HepG2 (cell line): Measurements from ENCODE around the gene SPOP. TPM values are rescaled to one million over a fixed set of nuclear protein-coding genes. Genes with fewer than 3 reads are reported as not detected.

Source experiments
- CCDC6 ChIP-seq: sonication (generic); formaldehyde crosslinking; IDR thresholded peaks from 2 replicates; pipeline ENCODE4 v1.8.1; 2022; ENCODE audit warnings: mild to moderate bottlenecking, missing genetic modification reagents, moderate library complexity
- FOXC1 ChIP-seq: sonication (generic); formaldehyde crosslinking; IDR thresholded peaks from 2 replicates; pipeline ENCODE4 v1.8.0; 2022; ENCODE audit warnings: mild to moderate bottlenecking, missing genetic modification reagents, borderline replicate concordance
- FOXP1 ChIP-seq, 2 experiments: fragments of 450-650 bp in 1 of 2; IDR thresholded peaks; 2 replicates each; pipeline ENCODE4 v1.6.1; 2017 to 2018; ENCODE audit warnings: antibody characterized with exemption in 1 of 2
- GATAD1 ChIP-seq: IDR thresholded peaks from 2 replicates; pipeline ENCODE4 v1.6.1; 2016; ENCODE audit warnings: missing genetic modification reagents, missing compliant biosample characterization
- KDM1A ChIP-seq: IDR thresholded peaks from 2 replicates; pipeline ENCODE4 v1.6.1; 2016; ENCODE audit warnings: missing compliant biosample characterization
- MAZ ChIP-seq, 2 experiments: sonication (generic) in 1 of 2; formaldehyde crosslinking in 1 of 2; IDR thresholded peaks; 2 replicates each; pipeline versions ENCODE4 v1.5.0 to v1.6.1; 2012 to 2020; ENCODE audit warnings: low read depth in 2 of 2, mild to moderate bottlenecking in 2 of 2, borderline replicate concordance in 1 of 2, improper control_type of control experiment in 1 of 2, low read length in 1 of 2, missing genetic modification reagents in 1 of 2, moderate library complexity in 1 of 2
- MBNL3 ChIP-seq: fragments of 250-450 bp; sonication (Bioruptor Pico); conservative IDR thresholded peaks from 2 replicates; pipeline ENCODE4 v1.8.0; 2022; ENCODE audit warnings: mild to moderate bottlenecking, inconsistent platforms
- NFE2L2 ChIP-seq: fragments of 150-350 bp; IDR thresholded peaks from 2 replicates; pipeline ENCODE4 v1.6.1; 2014; ENCODE audit warnings: low read length
- NFYC ChIP-seq: IDR thresholded peaks from 2 replicates; pipeline ENCODE4 v1.6.1; 2016; ENCODE audit warnings: missing genetic modification reagents, missing compliant biosample characterization
- NRL ChIP-seq: sonication (generic); formaldehyde crosslinking; IDR thresholded peaks from 2 replicates; pipeline ENCODE4 v1.5.0; 2020; ENCODE audit warnings: missing genetic modification reagents, mild to moderate bottlenecking, moderate library complexity, borderline replicate concordance
- PPARG ChIP-seq: conservative IDR thresholded peaks from 2 replicates; pipeline ENCODE4 v1.6.1; 2016; ENCODE audit warnings: missing biosample characterization, missing genetic modification reagents
- PRDM4 ChIP-seq: sonication (generic); formaldehyde crosslinking; IDR thresholded peaks from 2 replicates; pipeline ENCODE4 v1.9.0; 2021; ENCODE audit warnings: missing genetic modification reagents, borderline replicate concordance
- RBFOX2 ChIP-seq: fragments of 200-400 bp; formaldehyde crosslinking; IDR thresholded peaks from 2 replicates; pipeline ENCODE4 v1.6.1; 2017; ENCODE audit warnings: low read depth, mild to moderate bottlenecking, low read length
- TAF1 ChIP-seq: sonication (generic); formaldehyde crosslinking; IDR thresholded peaks from 2 replicates; pipeline ENCODE4 v1.4.0; 2020; ENCODE audit warnings: missing genetic modification reagents
- TBL1XR1 ChIP-seq: fragments of 150-350 bp; IDR thresholded peaks from 2 replicates; pipeline ENCODE4 v1.6.1; 2014; ENCODE audit warnings: borderline replicate concordance, low read length; ENCODE audit not compliant: partially characterized antibody
- ZNF121 ChIP-seq: sonication (generic); formaldehyde crosslinking; IDR thresholded peaks from 2 replicates; pipeline ENCODE4 v1.5.0; 2020; ENCODE audit warnings: mild to moderate bottlenecking, missing genetic modification reagents
- ZNF572 ChIP-seq: sonication (generic); formaldehyde crosslinking; IDR thresholded peaks from 2 replicates; pipeline ENCODE4 v1.5.1; 2020; ENCODE audit warnings: mild to moderate bottlenecking, missing genetic modification reagents
- ZNF580 ChIP-seq: IDR thresholded peaks from 2 replicates; pipeline ENCODE4 v1.6.1; 2016; ENCODE audit warnings: low read depth, borderline replicate concordance
- ZNF616 ChIP-seq: sonication (generic); formaldehyde crosslinking; IDR thresholded peaks from 2 replicates; pipeline ENCODE4 v1.5.0; 2020; ENCODE audit warnings: low read depth, mild to moderate bottlenecking, missing genetic modification reagents
- ZNF782 ChIP-seq: sonication (generic); formaldehyde crosslinking; IDR thresholded peaks from 2 replicates; pipeline ENCODE4 v1.4.0; 2020; ENCODE audit warnings: missing genetic modification reagents, mild to moderate bottlenecking, borderline replicate concordance
- ZNF879 ChIP-seq: sonication (generic); formaldehyde crosslinking; IDR thresholded peaks from 2 replicates; pipeline ENCODE4 v1.8.1; 2023; ENCODE audit warnings: missing genetic modification reagents
- ZSCAN21 ChIP-seq: sonication (generic); formaldehyde crosslinking; IDR thresholded peaks from 2 replicates; pipeline ENCODE4 v1.8.0; 2022; ENCODE audit warnings: mild to moderate bottlenecking, missing genetic modification reagents, moderate library complexity, borderline replicate concordance
- polyA plus RNA-seq, 8 experiments: library from polyadenylated mRNA; depleted of rRNA in 3 of 8; stranded (reverse) in 7 of 8; unstranded in 1 of 8; fragments of >200 nt; fragmentation: Illumina TruSeq in 4 of 8; extraction: Trizol in 4 of 8; gene quantifications; 2 replicates each; pipeline versions ENCODE4 v1.2.1 to v1.2.3, GENCODE V29; 2011 to 2016; ENCODE audit warnings: low read depth in 4 of 8, missing spikeins in 1 of 8, mixed read lengths in 1 of 8; ENCODE audit not compliant: insufficient read depth in 1 of 8
- total RNA-seq, 5 experiments: library from RNA; depleted of rRNA; stranded (reverse); fragments of >200 nt; fragmentation: Illumina TruSeq; extraction: Trizol; gene quantifications; 2 replicates each; pipeline ENCODE4 v1.2.3, GENCODE V29; 2016; ENCODE audit warnings: low read depth in 1 of 5
- TF ChIP-seq, protein P1 (sequence below): sonication (generic); formaldehyde crosslinking; IDR thresholded peaks from 2 replicates; pipeline ENCODE4 v1.8.0; 2023; ENCODE audit warnings: mild to moderate bottlenecking, missing genetic modification reagents
- TF ChIP-seq, protein P2 (sequence below): sonication (generic); formaldehyde crosslinking; IDR thresholded peaks from 2 replicates; pipeline ENCODE4 v1.4.0; 2020; ENCODE audit warnings: missing genetic modification reagents; ENCODE audit errors: not compliant biosample characterization

SPOP gene
- total and polyA plus RNA-seq, 2 of the 13 experiments (the other 11 are each of a cell fraction or from before 2014, with no cell fraction given), result 52.8 to 60.8 TPM

DNA sequence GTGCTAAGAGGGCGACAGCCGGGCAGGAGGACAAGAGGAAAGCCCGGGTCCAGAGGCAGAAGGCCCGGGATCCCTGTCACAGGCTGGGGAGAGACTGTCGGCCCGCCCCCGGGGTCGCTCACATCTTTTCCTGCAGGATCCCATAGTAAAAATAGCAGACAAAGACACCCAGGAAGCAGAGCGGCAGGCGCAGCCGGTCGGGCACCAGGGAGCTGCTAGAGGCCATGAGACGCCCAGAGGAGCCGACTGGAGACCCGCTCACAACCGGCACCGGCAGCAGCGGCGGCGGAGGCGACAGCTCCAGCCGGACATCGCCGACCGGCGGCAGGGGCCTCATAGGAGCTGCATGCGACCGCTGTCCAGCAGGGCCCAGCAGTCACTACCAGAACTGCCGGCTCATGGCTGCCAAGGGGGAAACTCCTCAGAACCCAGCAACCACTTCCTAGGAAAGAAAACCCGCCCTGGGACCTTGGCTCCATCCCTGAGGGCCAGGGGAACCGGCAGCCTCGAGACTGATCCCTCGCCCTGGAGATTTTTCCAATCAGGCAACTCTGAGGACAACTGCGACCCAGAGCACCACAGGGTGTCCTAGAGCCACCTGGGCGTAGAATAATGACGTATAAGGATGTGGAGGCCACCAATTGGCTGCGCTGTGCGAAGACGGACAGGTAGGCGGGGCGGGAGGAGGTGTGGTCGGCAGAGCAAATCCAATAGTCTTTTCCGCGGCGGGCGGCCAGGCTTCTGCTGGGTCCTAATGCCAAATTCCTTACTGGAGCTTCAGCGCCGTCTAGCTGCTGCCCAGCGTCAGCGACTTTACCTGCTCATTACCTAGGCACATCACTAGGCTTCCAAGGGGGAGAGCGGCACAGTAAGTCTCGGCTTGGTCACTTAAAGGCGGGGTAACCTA is 30.0 kb upstream of the SPOP start, which contains the start of gene SLC35B1 (continued):
- TF ChIP-seq PRDM4 (CRISPR knock-in tag), result no peak
- peak; percentile 44; the same call in 1 of the 2 replicates for TF ChIP-seq PPARG
- TF ChIP-seq NRL (CRISPR knock-in tag), result peak; percentile 71; the same call in 1 of the 2 replicates
- TF ChIP-seq, protein P1, sequence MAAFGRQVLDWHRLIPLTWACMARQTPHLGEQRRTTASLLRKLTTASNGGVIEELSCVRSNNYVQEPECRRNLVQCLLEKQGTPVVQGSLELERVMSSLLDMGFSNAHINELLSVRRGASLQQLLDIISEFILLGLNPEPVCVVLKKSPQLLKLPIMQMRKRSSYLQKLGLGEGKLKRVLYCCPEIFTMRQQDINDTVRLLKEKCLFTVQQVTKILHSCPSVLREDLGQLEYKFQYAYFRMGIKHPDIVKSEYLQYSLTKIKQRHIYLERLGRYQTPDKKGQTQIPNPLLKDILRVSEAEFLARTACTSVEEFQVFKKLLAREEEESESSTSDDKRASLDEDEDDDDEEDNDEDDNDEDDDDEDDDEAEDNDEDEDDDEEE, result peak; percentile 2; the same call in 1 of the 2 replicates
- peak; percentile 30 for TF ChIP-seq TBL1XR1
- TF ChIP-seq, protein P2, sequence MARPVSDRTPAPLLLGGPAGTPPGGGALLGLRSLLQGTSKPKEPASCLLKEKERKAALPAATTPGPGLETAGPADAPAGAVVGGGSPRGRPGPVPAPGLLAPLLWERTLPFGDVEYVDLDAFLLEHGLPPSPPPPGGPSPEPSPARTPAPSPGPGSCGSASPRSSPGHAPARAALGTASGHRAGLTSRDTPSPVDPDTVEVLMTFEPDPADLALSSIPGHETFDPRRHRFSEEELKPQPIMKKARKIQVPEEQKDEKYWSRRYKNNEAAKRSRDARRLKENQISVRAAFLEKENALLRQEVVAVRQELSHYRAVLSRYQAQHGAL (CRISPR knock-in tag), result peak; percentile 57
- TF ChIP-seq ZNF616, result 0 out of 2 replicates have a peak, but pooled peaks have one; percentile 42
- TF ChIP-seq ZNF121 (CRISPR knock-in tag), result peak; percentile 42; the same call in 1 of the 2 replicates
- 0 out of 2 replicates have a peak, but pooled peaks have one; percentile 5 for TF ChIP-seq NFE2L2
- TF ChIP-seq GATAD1 (CRISPR knock-in tag), result peak; percentile 98
- no peak for TF ChIP-seq ZNF572
- peak; percentile 23; the same call in 1 of the 2 replicates for TF ChIP-seq ZNF782
- peak; percentile 94 for TF ChIP-seq NFYC (CRISPR knock-in tag)
- TF ChIP-seq ZNF879, result peak; percentile 77; the same call in 1 of the 2 replicates
- TF ChIP-seq KDM1A (CRISPR knock-in tag), result peak; percentile 91
- peak; percentile 77 for TF ChIP-seq TAF1
- TF ChIP-seq ZSCAN21 (CRISPR knock-in tag), result peak; percentile 40; the same call in 1 of the 2 replicates
- TF ChIP-seq MAZ (IDR thresholded peaks at IDR 0.05; ENCODE audit: borderline replicate concordance, low read depth, low read length), result peak; percentile 38; the same call in 1 of the 2 replicates
- TF ChIP-seq MAZ (CRISPR knock-in tag; IDR thresholded peaks at IDR 0.05; ENCODE audit: low read depth), result peak; percentile 85; the same call in 1 of the 2 replicates
- peak; percentile 95 for TF ChIP-seq RBFOX2
- TF ChIP-seq CCDC6 (CRISPR knock-in tag), result peak; percentile 73; the same call in 1 of the 2 replicates
- TF ChIP-seq ZNF580 (CRISPR knock-in tag), result peak; percentile 99
- TF ChIP-seq FOXP1 (IDR thresholded peaks at IDR 0.05), result no peak
- TF ChIP-seq FOXP1 (CRISPR knock-in tag; IDR thresholded peaks at IDR 0.05), result peak; percentile 21; the same call in 1 of the 2 replicates
- TF ChIP-seq MBNL3 (CRISPR knock-in tag), result no peak
- TF ChIP-seq FOXC1 (CRISPR knock-in tag), result peak; percentile 44
